KG1 (cell line): ENCODE results near the gene CLNS1A.
"Not testable (repeated sequence)": the region's sequence is repeated elsewhere in the genome, so short reads cannot be mapped to it uniquely, and the experiment has no call there.

Source experiments
- DNase-seq: peaks from one replicate; lab custom pipeline; 2025; lab: John Stamatoyannopoulos, UW

Gene CLNS1A, protein sequence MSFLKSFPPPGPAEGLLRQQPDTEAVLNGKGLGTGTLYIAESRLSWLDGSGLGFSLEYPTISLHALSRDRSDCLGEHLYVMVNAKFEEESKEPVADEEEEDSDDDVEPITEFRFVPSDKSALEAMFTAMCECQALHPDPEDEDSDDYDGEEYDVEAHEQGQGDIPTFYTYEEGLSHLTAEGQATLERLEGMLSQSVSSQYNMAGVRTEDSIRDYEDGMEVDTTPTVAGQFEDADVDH

DNA sequence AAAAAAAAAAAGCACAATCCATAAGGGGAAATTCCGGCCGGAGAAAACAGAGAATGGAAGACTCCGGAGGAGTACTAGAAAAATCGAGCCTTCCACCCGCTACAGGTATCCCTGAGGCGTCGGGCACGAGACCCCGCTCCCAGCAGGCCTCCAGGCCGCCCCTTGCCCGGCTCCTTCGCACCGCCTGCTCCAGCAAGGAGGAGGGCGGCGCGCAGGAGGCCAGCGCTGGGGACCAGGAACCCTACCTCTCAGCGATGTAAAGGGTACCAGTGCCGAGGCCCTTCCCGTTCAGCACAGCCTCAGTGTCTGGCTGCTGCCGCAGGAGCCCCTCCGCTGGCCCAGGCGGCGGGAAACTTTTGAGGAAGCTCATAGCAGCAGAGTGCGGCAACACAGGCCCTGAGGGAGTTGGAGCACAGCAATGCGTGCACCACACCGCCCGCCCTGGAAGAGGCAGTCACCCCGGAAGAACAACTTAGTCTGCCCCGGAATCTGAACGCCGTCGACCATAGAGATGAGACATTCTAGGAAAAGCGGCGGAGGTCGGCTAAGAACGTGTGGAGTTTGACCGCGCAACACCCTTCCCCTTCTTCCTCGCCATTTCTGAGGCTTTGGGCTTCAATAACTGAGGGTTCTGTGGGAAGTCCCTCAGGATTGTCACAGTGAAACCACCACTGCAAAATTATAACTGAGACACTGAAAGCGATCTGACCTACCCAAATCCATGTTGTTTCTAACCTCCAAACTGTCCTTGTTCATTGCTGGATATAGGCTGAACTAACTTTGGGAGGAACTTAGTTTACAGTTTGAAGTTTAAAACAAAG is at the start of gene CLNS1A:
Gene CLNS1A, minus strand, starts transcription at position 450 of the 821 bp plus-strand sequence. Its CDS starts 80 bp downstream, at position 370.
- DNase-seq: peak; percentile 90

DNA sequence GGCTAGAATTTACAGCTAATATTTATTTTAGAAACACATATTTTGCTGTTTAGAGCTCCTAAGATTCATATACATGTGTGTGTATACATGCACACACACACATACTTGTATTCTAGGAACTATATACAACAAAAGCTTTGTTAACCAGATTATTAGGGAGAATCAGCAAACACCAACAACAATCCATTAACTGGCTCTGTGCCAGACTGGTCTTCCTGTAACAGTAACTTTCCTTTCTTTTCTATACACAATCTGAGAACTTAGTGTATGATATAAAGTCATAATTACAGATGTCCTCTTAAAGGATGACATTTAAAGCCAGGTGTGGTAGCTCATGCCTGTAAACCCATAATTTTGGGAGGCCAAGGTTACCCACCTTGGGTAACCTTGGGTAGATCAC is 49.5 kb upstream of the CLNS1A start:
- no peak for DNase-seq

DNA sequence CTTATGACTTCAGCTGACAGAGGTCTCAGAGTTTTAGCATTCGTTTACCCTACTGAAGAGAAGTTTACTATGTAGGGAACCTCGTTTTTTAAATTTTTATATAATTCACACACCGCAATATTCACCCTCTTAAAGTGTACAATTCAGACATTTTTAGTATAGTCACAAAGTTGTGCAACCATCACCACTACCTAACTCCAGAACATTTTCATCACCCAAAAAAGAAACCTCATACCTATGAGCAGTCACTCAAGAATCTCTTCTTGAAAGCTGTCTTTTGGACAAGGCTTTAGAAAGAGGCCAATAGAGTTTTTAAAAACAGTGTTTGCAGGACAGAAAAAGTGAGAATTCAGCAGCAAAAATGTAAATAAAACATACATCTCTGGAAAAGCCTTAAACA is 39.5 kb upstream of the CLNS1A start:
- DNase-seq: no peak

DNA sequence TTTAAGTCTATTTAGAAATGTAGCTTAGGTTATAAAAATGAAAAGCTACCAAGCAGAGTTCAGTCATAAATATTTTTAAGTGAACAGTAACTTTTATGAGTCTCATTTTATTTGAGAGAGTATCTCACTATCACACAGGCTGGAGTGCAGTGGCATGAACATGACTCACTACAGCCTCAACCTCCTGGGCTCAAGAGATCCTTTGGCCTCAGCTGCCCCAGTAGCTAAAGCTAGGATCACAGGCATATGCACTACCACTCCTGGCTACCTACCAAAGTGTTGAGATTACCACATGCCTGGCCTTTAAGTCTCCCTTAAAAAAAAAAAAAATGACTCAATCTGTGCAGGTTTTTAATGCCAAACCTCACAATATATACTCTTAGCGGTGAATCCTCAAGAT is 34.7 kb upstream of the CLNS1A start:
- DNase-seq: no peak

DNA sequence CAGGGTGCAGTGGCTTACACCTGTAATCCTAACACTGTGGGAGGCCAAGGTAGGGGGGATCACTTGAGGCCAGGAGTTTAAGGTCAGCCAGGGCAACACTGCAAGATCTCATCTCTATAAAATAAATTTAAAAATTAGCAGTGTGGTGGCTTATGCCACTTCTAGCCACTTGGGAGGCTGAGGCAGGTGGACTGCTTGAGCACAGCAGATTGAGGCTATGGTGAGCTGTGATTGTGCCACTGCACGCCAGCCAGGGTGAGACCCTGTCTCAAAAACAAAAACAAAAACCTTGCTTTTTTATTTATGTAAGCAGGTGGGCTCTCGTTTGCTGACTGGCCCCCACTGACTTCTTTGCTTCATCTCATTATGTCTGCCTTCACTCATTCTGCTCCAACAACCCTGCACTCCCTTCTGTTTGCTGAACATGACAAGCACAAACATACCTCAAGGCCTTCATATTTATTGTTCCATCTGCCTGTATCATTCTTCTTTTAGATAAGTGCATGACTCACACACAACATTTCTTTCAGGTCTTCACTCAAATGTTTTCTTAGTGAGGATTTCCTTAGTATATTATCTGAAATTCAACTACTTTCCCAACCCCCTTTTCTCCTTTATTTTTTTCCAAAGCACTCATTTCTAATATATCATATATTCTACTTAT is 32.4 kb upstream of the CLNS1A start:
- no peak for DNase-seq

DNA sequence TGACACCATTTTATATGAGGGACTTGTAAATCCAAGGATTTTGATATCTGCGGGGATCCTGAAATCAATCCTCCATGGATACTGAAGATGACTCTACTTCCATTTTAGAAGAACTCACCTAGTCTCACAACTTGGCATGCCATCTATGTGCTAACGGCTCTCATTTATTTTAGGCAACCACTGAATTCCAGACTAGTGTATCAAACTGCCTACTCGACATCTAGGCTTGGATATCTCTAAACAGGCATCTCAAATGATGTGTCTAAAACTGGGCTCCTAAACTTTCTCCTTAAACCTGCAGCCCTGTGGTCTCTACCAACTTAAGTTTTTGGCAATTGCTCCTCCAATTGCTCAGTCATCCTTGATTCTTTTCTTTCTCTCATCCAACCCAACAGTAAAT is 31.2 kb upstream of the CLNS1A start:
- DNase-seq: no peak

DNA sequence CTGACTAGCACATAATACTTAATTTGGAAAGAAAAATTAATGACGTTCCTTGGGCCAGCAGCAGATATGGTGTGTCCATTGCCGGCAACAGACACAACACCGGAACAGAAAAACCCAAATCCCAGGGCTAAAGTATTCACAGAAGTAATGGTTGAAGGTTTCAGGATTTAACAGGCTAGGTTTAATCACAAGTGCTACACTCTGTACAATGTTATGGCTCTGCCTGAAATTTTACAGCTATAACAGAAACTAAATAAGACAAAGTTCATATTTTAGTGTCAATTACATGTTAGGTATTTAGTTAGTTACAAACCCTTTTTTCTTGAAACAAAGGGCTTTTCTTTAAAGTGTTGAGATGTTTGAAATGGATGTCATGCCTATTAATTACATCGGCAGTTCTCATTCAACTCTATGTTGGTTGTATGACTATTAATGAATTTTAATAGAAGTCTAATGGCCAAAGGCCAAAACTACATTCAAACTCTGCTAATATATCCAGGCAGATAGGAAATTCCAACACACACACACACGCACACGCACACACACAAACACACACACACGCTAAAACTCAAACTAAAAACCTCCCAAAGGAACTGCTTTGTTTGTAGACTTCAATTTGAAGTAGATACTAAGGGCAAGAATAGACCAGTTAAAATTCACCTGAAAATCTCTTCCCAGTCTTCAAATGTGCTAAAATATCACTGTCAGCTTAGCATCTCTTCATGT is 27.8 kb upstream of the CLNS1A start:
- no peak for DNase-seq

DNA sequence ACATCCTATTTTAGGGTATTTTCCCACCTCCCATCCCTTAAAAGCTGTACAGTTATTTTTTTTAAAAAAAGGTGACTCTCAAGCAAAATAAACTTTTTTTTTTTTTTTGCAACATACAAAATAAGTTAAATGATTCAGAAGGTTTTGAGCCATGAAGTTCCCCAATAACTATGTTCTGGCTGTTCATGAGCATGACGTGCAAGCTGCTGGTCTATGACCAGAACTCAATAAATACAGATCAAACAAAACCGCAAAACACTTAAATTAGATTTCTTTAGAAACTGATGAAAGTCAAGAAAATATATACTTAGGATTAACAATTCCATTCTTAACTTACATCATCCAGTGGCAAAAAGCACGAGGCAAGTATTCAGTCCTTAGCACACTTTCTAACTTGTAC is 24.1 kb upstream of the CLNS1A start:
- DNase-seq: no peak

DNA sequence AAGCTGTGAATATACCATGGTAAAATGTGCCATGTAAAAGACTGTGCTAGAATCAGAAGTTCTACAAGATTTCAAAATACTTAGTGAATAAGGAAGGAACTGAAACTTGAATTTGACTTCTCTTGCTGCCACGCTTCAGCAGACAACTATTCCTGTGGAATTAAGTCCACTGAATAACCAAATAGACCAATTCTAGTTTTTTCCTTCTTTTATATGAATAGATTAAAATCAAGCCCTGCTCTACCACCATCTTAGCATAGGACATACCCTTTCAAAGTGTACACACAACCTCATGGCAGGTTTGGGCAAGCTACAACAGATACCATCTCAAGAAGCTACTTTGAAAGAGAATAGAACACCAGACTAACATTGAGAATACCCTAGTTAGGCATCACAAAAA is 23.4 kb upstream of the CLNS1A start:
- no peak for DNase-seq

DNA sequence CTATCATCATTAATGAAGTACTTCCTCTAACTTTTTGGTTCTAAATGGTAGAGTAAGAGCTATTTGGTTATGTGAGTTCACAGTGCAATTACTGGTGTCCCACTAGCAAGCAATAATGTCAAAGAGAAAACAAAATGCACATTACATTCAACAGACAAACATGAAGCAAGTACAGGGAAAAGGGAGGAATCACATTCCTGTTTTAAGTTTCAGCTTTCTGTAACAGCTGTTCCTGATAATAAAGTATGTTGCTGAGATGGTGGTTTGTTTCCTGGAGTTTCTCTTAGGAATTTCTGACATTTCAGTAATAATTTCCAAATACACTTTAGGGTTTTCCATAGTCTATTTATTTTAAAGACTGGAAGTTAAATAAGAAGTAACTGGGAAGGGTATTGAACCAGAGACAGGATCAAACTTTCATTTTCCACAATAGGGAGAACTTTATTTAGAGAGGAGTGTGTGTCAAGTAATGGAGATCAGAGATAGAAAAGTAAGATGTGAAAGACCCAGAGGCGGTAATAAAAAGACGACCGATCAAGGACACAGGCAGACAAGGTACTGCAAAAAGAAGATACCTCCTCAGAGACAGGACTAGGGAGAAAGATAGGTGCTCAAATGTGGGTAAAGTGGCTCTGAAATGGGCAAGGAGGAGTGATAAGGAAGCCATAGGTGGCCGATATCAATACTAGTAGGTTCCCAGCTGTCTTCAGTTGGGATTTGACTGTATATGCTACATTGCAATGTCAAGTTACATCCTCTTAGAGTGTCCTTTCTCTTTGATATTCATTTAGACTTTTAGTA is 20.8 kb upstream of the CLNS1A start:
- no peak for DNase-seq

DNA sequence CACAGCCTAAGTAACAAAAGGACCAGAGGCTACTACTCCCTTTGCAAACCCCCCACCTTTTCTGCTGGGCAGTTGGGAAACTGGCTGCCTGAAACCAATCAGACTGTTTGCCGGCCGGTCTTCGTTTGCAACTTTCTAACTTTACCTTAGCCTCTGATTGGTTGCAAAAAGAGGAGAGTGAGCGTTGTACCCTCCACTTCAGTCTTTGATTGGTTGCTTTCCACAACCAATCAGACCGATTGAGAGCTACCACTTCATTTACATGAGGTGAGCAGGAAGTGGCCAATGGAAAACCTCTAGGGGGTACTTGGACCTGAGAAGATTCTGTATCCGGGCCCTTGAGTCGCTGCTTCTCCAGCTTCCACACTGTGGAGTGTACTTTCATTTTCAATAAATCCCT is 18.8 kb upstream of the CLNS1A start:
- DNase-seq: no peak

DNA sequence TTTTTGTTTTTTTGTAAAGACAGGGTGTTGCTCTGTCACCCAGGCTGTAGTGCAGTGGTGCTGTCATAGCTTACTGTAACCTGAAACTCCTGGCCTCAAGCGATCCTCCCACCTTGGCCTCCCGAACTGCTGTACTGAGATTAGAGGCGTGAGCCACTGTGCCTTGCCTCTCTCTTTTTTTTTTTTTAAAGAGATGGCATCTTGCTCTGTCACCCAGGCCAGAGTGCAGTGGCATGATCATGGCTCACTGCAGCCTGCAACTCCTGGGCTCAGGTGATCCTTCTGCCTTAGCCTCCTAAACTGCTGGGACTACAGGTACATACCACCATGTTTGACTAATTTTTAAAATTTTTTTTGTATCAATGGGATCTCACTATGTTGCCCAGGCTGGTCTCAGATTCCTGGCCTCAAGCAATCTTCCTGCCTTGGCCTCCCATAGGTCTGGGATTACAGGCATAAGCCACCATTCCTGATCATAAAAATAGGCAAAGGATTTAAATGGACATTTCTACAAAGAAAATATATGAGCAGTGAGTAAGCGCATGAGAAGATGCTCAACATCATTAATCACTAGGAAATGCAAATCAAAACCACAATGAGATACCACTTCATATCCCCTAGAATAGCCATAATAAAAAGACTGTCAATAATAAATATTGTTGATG is 17.3 kb upstream of the CLNS1A start:
- DNase-seq: no peak

DNA sequence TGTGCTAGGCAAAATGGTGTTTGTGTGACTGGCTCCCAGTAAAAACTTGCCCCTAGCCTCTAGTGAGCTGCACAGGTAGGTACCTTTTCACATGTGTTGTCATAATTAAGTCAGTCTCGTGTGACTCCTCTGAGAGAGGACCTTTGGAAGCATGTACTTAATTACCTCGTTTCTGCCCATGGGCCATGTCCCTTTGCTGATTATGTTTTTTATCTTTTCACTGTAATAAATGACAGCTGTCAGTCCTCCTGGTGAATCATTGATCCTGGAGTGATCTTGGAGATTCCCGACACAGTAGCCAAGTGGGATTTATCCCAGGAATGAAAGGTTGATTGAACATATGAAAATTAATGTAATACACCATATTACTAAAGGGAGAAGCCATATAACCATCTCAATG is 12.5 kb upstream of the CLNS1A start:
- no peak for DNase-seq

DNA sequence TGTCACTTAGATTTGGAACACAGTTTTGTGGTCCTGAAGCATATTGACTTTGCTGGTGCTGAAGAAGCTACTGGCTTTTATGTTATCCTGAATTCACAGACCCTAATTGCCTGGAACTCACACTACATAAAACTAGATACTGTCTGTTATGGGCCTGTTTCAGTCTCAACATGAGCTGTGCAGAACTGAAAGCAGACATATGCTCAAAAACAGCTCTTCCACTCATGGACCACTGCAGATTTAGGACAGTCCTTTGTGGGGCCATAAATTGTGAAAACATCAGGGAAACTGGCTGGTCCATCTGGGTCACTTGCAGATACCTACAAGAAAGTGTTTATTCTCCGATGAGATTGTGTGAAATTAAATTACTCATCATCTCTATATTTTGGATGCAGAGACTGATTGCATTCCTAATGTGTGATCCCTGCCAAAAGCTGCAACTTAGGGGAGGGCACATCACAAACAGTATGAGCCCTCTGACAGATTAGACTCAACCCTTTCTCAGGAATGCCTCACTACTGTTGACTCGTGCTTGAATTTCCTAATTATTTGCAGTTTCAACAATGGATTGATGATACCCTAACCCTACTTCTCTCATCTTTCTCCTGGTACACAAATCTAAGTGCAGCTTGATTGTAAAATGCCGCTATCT is 10.2 kb upstream of the CLNS1A start:
- DNase-seq: no peak

DNA sequence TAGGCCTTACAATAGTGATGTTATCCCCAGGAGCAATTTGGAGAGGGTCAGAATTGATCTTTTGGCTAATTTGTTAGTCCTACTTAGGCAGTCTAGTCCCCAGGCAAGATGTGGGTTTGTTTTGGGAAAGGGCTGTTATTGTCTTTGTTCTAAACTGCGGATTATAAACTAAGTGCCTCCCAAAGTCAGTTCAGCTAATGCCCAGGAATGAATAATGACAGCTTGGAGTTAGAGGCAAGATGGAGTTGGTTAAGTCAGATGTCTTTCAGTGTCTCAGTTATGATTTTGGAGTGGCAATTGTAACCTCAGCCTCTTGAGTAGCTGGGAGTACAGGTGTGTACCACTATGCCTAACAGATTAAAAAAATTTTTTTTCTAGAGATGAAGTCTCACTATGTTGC is 7.3 kb upstream of the CLNS1A start:
- no peak for DNase-seq

DNA sequence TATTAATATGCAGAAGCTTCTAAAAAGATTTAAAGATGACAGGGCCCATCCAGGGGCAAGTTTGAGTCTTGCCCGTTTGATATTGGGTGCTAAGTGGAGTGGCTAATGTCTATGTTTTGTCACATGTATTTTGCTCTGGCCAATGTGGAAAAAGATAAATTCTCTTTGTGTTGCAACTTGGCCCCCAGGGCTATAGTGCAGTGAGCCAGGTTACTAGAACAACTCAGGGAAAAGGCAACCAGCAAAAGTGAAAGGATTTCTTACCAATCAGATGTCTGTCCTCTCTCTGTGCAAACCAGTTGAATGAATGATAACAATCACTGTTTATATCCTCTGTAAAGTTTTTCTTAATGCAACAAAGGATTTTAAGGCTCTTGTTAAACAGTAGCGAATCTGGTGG is 4.6 kb upstream of the CLNS1A start:
- DNase-seq: no peak

DNA sequence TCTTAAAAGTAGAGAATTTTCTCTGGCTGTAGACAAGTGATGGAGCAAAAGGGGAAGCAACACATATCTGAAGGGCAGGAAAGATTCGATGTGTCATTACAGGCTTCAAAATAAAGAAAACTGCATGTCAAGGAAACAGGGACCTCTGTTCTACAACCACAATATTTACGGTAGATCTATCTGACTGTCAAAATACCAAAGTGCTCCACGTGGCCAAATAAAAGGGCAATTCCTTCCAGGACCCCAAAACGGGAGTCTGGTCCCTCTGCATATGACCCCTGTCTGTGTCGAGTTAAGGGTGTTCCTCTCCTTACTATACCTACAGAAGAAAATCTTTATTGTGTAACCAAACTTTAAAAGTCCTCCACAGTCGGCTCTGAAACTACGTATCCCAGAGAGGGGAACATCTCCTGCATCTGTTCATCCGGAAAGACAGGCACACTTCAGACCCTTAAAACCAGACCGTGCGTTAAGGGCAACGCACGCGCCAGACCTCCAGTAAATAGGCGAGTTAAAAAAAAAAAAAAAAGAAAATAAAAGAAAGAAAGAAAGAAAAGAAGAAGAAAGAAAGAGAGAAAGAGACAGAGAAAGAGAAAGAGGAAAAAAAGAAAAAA is 756 bp downstream of the CLNS1A start:
- DNase-seq: peak; percentile 15

DNA sequence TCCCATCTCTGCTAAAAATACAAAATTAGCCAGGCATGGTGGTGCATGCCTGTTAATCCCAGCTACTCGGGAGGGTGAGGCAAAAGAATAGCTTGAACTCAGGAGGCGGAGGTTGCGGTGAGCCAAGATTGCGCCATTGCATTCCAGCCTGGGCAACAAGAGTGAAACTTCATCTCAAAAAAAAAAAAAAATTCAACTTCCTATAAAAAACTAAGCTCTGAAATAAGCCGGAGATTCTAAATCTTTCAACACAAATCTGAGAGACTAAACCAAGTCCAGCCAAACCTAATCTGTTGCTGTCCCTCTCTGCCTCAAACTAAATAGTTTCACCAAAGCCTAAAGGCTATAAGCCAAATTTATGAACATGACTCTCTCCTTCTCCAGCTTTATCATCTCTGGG is 3.7 kb downstream of the CLNS1A start:
- not testable (repeated sequence) for DNase-seq

DNA sequence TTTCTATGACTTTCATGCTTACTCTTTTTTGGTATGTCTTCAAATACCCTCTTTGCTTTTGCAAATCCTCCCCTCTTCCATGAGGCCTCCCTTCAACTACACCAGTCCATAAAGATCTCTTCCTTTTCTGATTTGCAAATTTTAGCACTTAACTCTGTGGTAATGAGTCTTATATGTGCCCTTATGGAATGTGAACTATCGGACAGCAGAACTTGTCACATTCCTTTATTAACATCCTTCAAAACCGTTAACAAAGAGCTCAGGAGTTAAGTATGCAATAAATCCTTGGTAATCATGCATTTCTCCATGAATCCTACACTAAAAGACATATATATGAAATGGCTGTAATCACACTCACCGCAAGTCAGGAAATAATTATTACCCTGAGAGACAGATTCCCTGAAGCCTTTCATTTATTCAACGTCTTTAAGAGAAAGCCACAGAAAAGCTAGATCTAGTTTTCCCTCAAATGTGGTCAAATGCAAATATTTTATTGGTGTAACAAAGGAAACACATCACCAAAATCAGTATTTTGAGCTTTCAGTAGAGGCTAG is 7.4 kb downstream of the CLNS1A start:
- no peak for DNase-seq
